GM12873 (cell line): ENCODE measurements around the gene SSUH2.

ENCODE experiments used
- CTCF ChIP-seq: IDR thresholded peaks from 2 replicates; pipeline ENCODE4 v1.5.1; 2012; ENCODE audit warnings: low read depth, mild to moderate bottlenecking, moderate library complexity, low read length, control low read depth; ENCODE audit not compliant: insufficient read depth; ENCODE audit errors: missing control alignments

Gene SSUH2

GRCh38 chr3:8617921-8618320, 26.7 kb downstream of the SSUH2 start:
- no peak for TF ChIP-seq CTCF

- TF ChIP-seq CTCF, result no peak
Measured at GRCh38 chr3:8610951-8611350, 33.6 kb downstream of the SSUH2 start.

- TF ChIP-seq CTCF, result no peak
Measured at GRCh38 chr3:8608791-8609467, 35.7 kb downstream of the SSUH2 start.

GRCh38 chr3:8608041-8608790, 36.4 kb downstream of the SSUH2 start:
- no peak for TF ChIP-seq CTCF

- TF ChIP-seq CTCF, result peak; percentile 50
Measured at GRCh38 chr3:8607234-8608040, 37.2 kb downstream of the SSUH2 start.

- TF ChIP-seq CTCF, result no peak
Measured at GRCh38 chr3:8606701-8607231, 37.8 kb downstream of the SSUH2 start.

GRCh38 chr3:8604988-8605387, 39.6 kb downstream of the SSUH2 start:
- TF ChIP-seq CTCF, result no peak
